Keratinocyte (primary cell): Measurements from ENCODE around the gene TBC1D7. TPM values are rescaled to one million over a fixed set of nuclear protein-coding genes. Genes with fewer than 3 reads are reported as not detected.

Experiments used
- DNase-seq: peaks from one replicate; pipeline ENCODE4 v3.0.0-alpha.2; 2011; ENCODE audit warnings: low read depth, missing footprints, low spot score
- FAIRE-seq: peaks from 2 replicates; lab custom pipeline; 2011; peaks lifted over from hg19 to GRCh38; lab: Jason Lieb, UNC
- H2AFZ ChIP-seq: 2 replicates; pipeline ENCODE4 v1.6.0; 2012; ENCODE audit warnings: low read length, control low read depth, inconsistent platforms; ENCODE audit not compliant: control insufficient read depth
- H3K27ac ChIP-seq: 2 replicates; pipeline ENCODE4 v1.5.1; 2011; ENCODE audit warnings: low read length; ENCODE audit not compliant: control insufficient read depth, insufficient read depth
- H3K27me3 ChIP-seq: 3 replicates; pipeline ENCODE4 v1.6.0; 2011; ENCODE audit warnings: low read length; ENCODE audit not compliant: control insufficient read depth, insufficient read depth; ENCODE audit errors: extremely low read depth
- H3K36me3 ChIP-seq, 2 experiments: 2 replicates in 1 of 2; 3 replicates in 1 of 2; pipeline ENCODE4 v1.5.1; 2011; ENCODE audit warnings: low read length in 2 of 2, mild to moderate bottlenecking in 1 of 2; ENCODE audit not compliant: control insufficient read depth in 2 of 2, insufficient read depth in 2 of 2; ENCODE audit errors: extremely low read depth in 1 of 2
- H3K4me1 ChIP-seq: 3 replicates; pipeline ENCODE4 v1.5.1; 2011; ENCODE audit warnings: low read length; ENCODE audit not compliant: control insufficient read depth, insufficient read depth; ENCODE audit errors: extremely low read depth
- H3K4me2 ChIP-seq: 3 replicates; pipeline ENCODE4 v1.6.0; 2011; ENCODE audit warnings: low read depth, low read length; ENCODE audit not compliant: control insufficient read depth, insufficient read depth; ENCODE audit errors: extremely low read depth
- H3K4me3 ChIP-seq, 3 experiments: fragments of 200-600 bp in 1 of 3; sonication (generic) in 1 of 3; 2 replicates in 2 of 3; 3 replicates in 1 of 3; pipeline ENCODE4 v1.5.1; 2011 to 2016; ENCODE audit warnings: low read length in 3 of 3, mild to moderate bottlenecking in 3 of 3, control low read depth in 2 of 3, inconsistent platforms in 1 of 3, low read depth in 1 of 3, mixed read lengths in 1 of 3, mixed run types in 1 of 3, moderate library complexity in 1 of 3; ENCODE audit not compliant: control insufficient read depth in 2 of 3, insufficient read depth in 2 of 3; ENCODE audit errors: extremely low read depth in 1 of 3
- H3K79me2 ChIP-seq: 2 replicates; pipeline ENCODE4 v1.6.0; 2012; ENCODE audit warnings: low read length; ENCODE audit not compliant: control insufficient read depth, insufficient read depth
- H3K9ac ChIP-seq: 3 replicates; pipeline ENCODE4 v1.6.0; 2011; ENCODE audit warnings: low read length; ENCODE audit not compliant: control insufficient read depth, insufficient read depth; ENCODE audit errors: extremely low read depth
- H3K9me1 ChIP-seq: 3 replicates; pipeline ENCODE4 v1.6.0; 2011; ENCODE audit warnings: low read length; ENCODE audit not compliant: control insufficient read depth, insufficient read depth; ENCODE audit errors: extremely low read depth
- H3K9me3 ChIP-seq: 2 replicates; pipeline ENCODE4 v1.5.1; 2012; ENCODE audit warnings: low read depth, low read length; ENCODE audit not compliant: control insufficient read depth
- H4K20me1 ChIP-seq: 3 replicates; pipeline ENCODE4 v1.6.0; 2011; ENCODE audit warnings: low read length; ENCODE audit not compliant: control insufficient read depth, insufficient read depth; ENCODE audit errors: extremely low read depth
- CTCF ChIP-seq, 3 experiments: IDR thresholded peaks in 1 of 3; conservative IDR thresholded peaks in 1 of 3; optimal IDR thresholded peaks in 1 of 3; 2 replicates in 2 of 3; 3 replicates in 1 of 3; pipeline versions ENCODE3 to v1.5.1; 2011; ENCODE audit warnings: low read length in 3 of 3, mild to moderate bottlenecking in 3 of 3, moderate library complexity in 2 of 3, control low read depth in 1 of 3, inconsistent platforms in 1 of 3; ENCODE audit not compliant: insufficient read depth in 2 of 3; ENCODE audit errors: extremely low read depth in 1 of 3
- EZH2 ChIP-seq: IDR thresholded peaks from one replicate; pipeline ENCODE4 v1.6.1; 2012; ENCODE audit warnings: inconsistent platforms, mild to moderate bottlenecking, low read length, moderate library complexity
- dilution Hi-C: fragments of 300-500 bp; cut with MboI; formaldehyde crosslinking; loops from one replicate; pipeline ENCODE4 v1.7.0; 2020; ENCODE audit warnings: low sequenced_read_pairs; ENCODE audit not compliant: extremely low pct_ligation_motif_present
- polyA plus RNA-seq, 5 experiments: library from polyadenylated mRNA; depleted of rRNA in 3 of 5; stranded (reverse) in 3 of 5; stranded (forward) in 1 of 5; unstranded in 1 of 5; fragments of >200 nt; gene quantifications; 1 replicate in 1 of 5; 2 replicates in 3 of 5; 3 replicates in 1 of 5; pipeline versions ENCODE4 v1.2.1 to v1.2.3, GENCODE V29; 2011 to 2012; ENCODE audit warnings: missing spikeins in 2 of 5, low read depth in 1 of 5, low replicate concordance in 1 of 5

Gene TBC1D7
- polyA plus RNA-seq, 1 donor (not counting 4 experiments of a cell fraction or from before 2014, with no cell fraction given): 30.4 TPM

GRCh38 chr6:13298446-13298845 lies 29.9 kb downstream of the TBC1D7 start:
- Histone ChIP-seq H3K9me1 (no peaks in the 10 kb centered on the region), H4K20me1 (no peaks in the 10 kb centered on the region), H3K4me2 (no peak overlapping the region), H3K79me2 (no peaks in the 10 kb centered on the region), H3K9ac (no peak overlapping the region), H2AFZ (no peak overlapping the region), H3K27ac (no peak overlapping the region), H3K9me3 (no peaks in the 10 kb centered on the region), H3K27me3 (no peaks in the 10 kb centered on the region), H3K4me3 (no peak overlapping the region), H3K4me1 (peaks cover 11% of the 10 kb centered on the region), H3K36me3 (peaks cover 13 to 14% of the 10 kb centered on the region in 2 experiments)
- FAIRE-seq (no peak), DNase-seq (no peak)
- dilution Hi-C loops: no loop called here
- TF ChIP-seq CTCF (optimal IDR thresholded peaks at IDR 0.05 in 1 of 3, IDR thresholded peaks at IDR 0.05 in 1 of 3, conservative IDR thresholded peaks at IDR 0.05 in 1 of 3; ENCODE audit: extremely low read depth in 1 of 3, insufficient read depth in 2 of 3, low read length in 3 of 3) (no peak), EZH2 (no peak)

GRCh38 chr6:13297391-13297790 lies 30.9 kb downstream of the TBC1D7 start:
- no peak overlapping the region for H3K27ac ChIP-seq
- H3K4me3 ChIP-seq: no peak overlapping the region
- H3K4me2 ChIP-seq: no peak overlapping the region
- H3K9me1 ChIP-seq: no peaks in the 10 kb centered on the region
- dilution Hi-C loops: no loop called here
- no peaks in the 10 kb centered on the region for H3K9me3 ChIP-seq
- peaks cover 9 to 15% of the 10 kb centered on the region in 2 experiments for H3K36me3 ChIP-seq
- no peaks in the 10 kb centered on the region for H4K20me1 ChIP-seq
- DNase-seq (no peak), FAIRE-seq (no peak)
- H2AFZ ChIP-seq: no peak overlapping the region
- peaks cover under 1% of the 10 kb centered on the region for H3K4me1 ChIP-seq
- no peaks in the 10 kb centered on the region for H3K27me3 ChIP-seq
- H3K79me2 ChIP-seq: no peaks in the 10 kb centered on the region
- TF ChIP-seq EZH2 (no peak), CTCF (optimal IDR thresholded peaks at IDR 0.05 in 1 of 3, IDR thresholded peaks at IDR 0.05 in 1 of 3, conservative IDR thresholded peaks at IDR 0.05 in 1 of 3; ENCODE audit: extremely low read depth in 1 of 3, insufficient read depth in 2 of 3, low read length in 3 of 3) (no peak)
- no peak overlapping the region for H3K9ac ChIP-seq
